ENCODE measurements around the gene GJA10. TPM values are rescaled to one million over a fixed set of nuclear protein-coding genes. Genes with fewer than 3 reads are reported as not detected.

The GJA10 gene
- polyA plus RNA-seq, 2 donors, result not detected

- peaks cover 0 to 4% of the 10 kb centered on the region in 2 donors for H3K36me3 ChIP-seq (ENCODE audit: control insufficient read depth in 2 of 2, insufficient read depth in 2 of 2, low read length in 1 of 2)
- no peaks in the 10 kb centered on the region for H3K27me3 ChIP-seq (ENCODE audit: control insufficient read depth in 1 of 2, insufficient read depth in 2 of 2, low read length in 2 of 2)
- H3K27ac ChIP-seq (ENCODE audit: low read depth in 2 of 2, low read length in 1 of 2), result no peak overlapping the region
- 74 to 84% methylated on average over 6 of the region's 6 CpGs for WGBS, 2 donors
- no peaks in the 10 kb centered on the region for H3K4me1 ChIP-seq (ENCODE audit: control insufficient read depth in 2 of 2, insufficient read depth in 2 of 2, low read length in 1 of 2)
- H3K4me3 ChIP-seq (ENCODE audit: low read depth in 1 of 2, low read length in 2 of 2), result no peak overlapping the region
- H3K9me3 ChIP-seq (ENCODE audit: control insufficient read depth in 2 of 2, insufficient read depth in 1 of 2, low read depth in 1 of 2, low read length in 1 of 2), result no peaks in the 10 kb centered on the region
These were observed 34.3 kb downstream of the GJA10 start for GRCh38 chr6:89928604-89929003.

GRCh38 chr6:89930789-89931188, 36.5 kb downstream of the GJA10 start:
- 73 to 85% methylated on average over 5 of the region's 5 CpGs for WGBS, 2 donors
- no peak overlapping the region for H3K4me3 ChIP-seq (ENCODE audit: low read depth in 1 of 2, low read length in 2 of 2)
- H3K27ac ChIP-seq (ENCODE audit: low read depth in 2 of 2, low read length in 1 of 2), result no peak overlapping the region

GRCh38 chr6:89932245-89932802, 38.1 kb downstream of the GJA10 start:
- no peak overlapping the region for H3K4me3 ChIP-seq (ENCODE audit: low read depth in 1 of 2, low read length in 2 of 2)
- no peaks in the 10 kb centered on the region for H3K4me1 ChIP-seq (ENCODE audit: control insufficient read depth in 2 of 2, insufficient read depth in 2 of 2, low read length in 1 of 2)
- 91 to 94% methylated on average over 22 of the region's 22 CpGs for WGBS, 2 donors
- H3K27me3 ChIP-seq (ENCODE audit: control insufficient read depth in 1 of 2, insufficient read depth in 2 of 2, low read length in 2 of 2), result no peaks in the 10 kb centered on the region
- H3K36me3 ChIP-seq (ENCODE audit: control insufficient read depth in 2 of 2, insufficient read depth in 2 of 2, low read length in 1 of 2), result peaks cover 0 to 4% of the 10 kb centered on the region in 2 donors
- H3K9me3 ChIP-seq (ENCODE audit: control insufficient read depth in 2 of 2, insufficient read depth in 1 of 2, low read depth in 1 of 2, low read length in 1 of 2), result no peaks in the 10 kb centered on the region
- H3K27ac ChIP-seq (ENCODE audit: low read depth in 2 of 2, low read length in 1 of 2), result no peak overlapping the region

More at GRCh38 chr6:89930789-89931188, 36.5 kb downstream of the GJA10 start:
- Histone ChIP-seq H3K36me3 (ENCODE audit: control insufficient read depth in 2 of 2, insufficient read depth in 2 of 2, low read length in 1 of 2) (peaks cover 0 to 4% of the 10 kb centered on the region in 2 donors), H3K9me3 (ENCODE audit: control insufficient read depth in 2 of 2, insufficient read depth in 1 of 2, low read depth in 1 of 2, low read length in 1 of 2) (no peaks in the 10 kb centered on the region), H3K4me1 (ENCODE audit: control insufficient read depth in 2 of 2, insufficient read depth in 2 of 2, low read length in 1 of 2) (no peaks in the 10 kb centered on the region), H3K27me3 (ENCODE audit: control insufficient read depth in 1 of 2, insufficient read depth in 2 of 2, low read length in 2 of 2) (no peaks in the 10 kb centered on the region)

- no peaks in the 10 kb centered on the region for H3K4me1 ChIP-seq (ENCODE audit: control insufficient read depth in 2 of 2, insufficient read depth in 2 of 2, low read length in 1 of 2)
- H3K9me3 ChIP-seq (ENCODE audit: control insufficient read depth in 2 of 2, insufficient read depth in 1 of 2, low read depth in 1 of 2, low read length in 1 of 2), result no peaks in the 10 kb centered on the region
- WGBS, 2 donors, result 92 to 94% methylated on average over 19 of the region's 19 CpGs
- peaks cover 0 to 4% of the 10 kb centered on the region in 2 donors for H3K36me3 ChIP-seq (ENCODE audit: control insufficient read depth in 2 of 2, insufficient read depth in 2 of 2, low read length in 1 of 2)
- no peak overlapping the region for H3K27ac ChIP-seq (ENCODE audit: low read depth in 2 of 2, low read length in 1 of 2)
- H3K27me3 ChIP-seq (ENCODE audit: control insufficient read depth in 1 of 2, insufficient read depth in 2 of 2, low read length in 2 of 2), result no peaks in the 10 kb centered on the region
- no peak overlapping the region for H3K4me3 ChIP-seq (ENCODE audit: low read depth in 1 of 2, low read length in 2 of 2)
These were observed 40.6 kb downstream of the GJA10 start for GRCh38 chr6:89934685-89935366.

- Histone ChIP-seq H3K27me3 (ENCODE audit: control insufficient read depth in 1 of 2, insufficient read depth in 2 of 2, low read length in 2 of 2) (no peaks in the 10 kb centered on the region), H3K4me3 (ENCODE audit: low read depth in 1 of 2, low read length in 2 of 2) (no peak overlapping the region), H3K9me3 (ENCODE audit: control insufficient read depth in 2 of 2, insufficient read depth in 1 of 2, low read depth in 1 of 2, low read length in 1 of 2) (no peaks in the 10 kb centered on the region), H3K27ac (ENCODE audit: low read depth in 2 of 2, low read length in 1 of 2) (no peak overlapping the region), H3K4me1 (ENCODE audit: control insufficient read depth in 2 of 2, insufficient read depth in 2 of 2, low read length in 1 of 2) (peaks cover 0 to 2% of the 10 kb centered on the region in 2 donors), H3K36me3 (ENCODE audit: control insufficient read depth in 2 of 2, insufficient read depth in 2 of 2, low read length in 1 of 2) (peaks cover 0 to 4% of the 10 kb centered on the region in 2 donors)
- WGBS, 2 donors, result 98 to 100% methylated on average over 1 of the region's 1 CpG
These were observed 41.9 kb downstream of the GJA10 start for GRCh38 chr6:89936177-89936576.

GRCh38 chr6:89938014-89938413, 43.7 kb downstream of the GJA10 start:
- Histone ChIP-seq H3K4me3 (ENCODE audit: low read depth in 1 of 2, low read length in 2 of 2) (no peak overlapping the region), H3K27ac (ENCODE audit: low read depth in 2 of 2, low read length in 1 of 2) (no peak overlapping the region), H3K9me3 (ENCODE audit: control insufficient read depth in 2 of 2, insufficient read depth in 1 of 2, low read depth in 1 of 2, low read length in 1 of 2) (no peaks in the 10 kb centered on the region), H3K27me3 (ENCODE audit: control insufficient read depth in 1 of 2, insufficient read depth in 2 of 2, low read length in 2 of 2) (no peaks in the 10 kb centered on the region), H3K4me1 (ENCODE audit: control insufficient read depth in 2 of 2, insufficient read depth in 2 of 2, low read length in 1 of 2) (peaks cover 0 to 2% of the 10 kb centered on the region in 2 donors), H3K36me3 (ENCODE audit: control insufficient read depth in 2 of 2, insufficient read depth in 2 of 2, low read length in 1 of 2) (no peaks in the 10 kb centered on the region)
- WGBS, 2 donors, result 92 to 93% methylated on average over 12 of the region's 12 CpGs

- no peaks in the 10 kb centered on the region for H3K27me3 ChIP-seq (ENCODE audit: control insufficient read depth in 1 of 2, insufficient read depth in 2 of 2, low read length in 2 of 2)
- WGBS, 2 donors, result 83 to 92% methylated on average over 2 of the region's 2 CpGs
- no peaks in the 10 kb centered on the region for H3K36me3 ChIP-seq (ENCODE audit: control insufficient read depth in 2 of 2, insufficient read depth in 2 of 2, low read length in 1 of 2)
- H3K4me3 ChIP-seq (ENCODE audit: low read depth in 1 of 2, low read length in 2 of 2), result no peak overlapping the region
- H3K9me3 ChIP-seq (ENCODE audit: control insufficient read depth in 2 of 2, insufficient read depth in 1 of 2, low read depth in 1 of 2, low read length in 1 of 2), result no peaks in the 10 kb centered on the region
- H3K4me1 ChIP-seq (ENCODE audit: control insufficient read depth in 2 of 2, insufficient read depth in 2 of 2, low read length in 1 of 2), result peaks cover 0 to 2% of the 10 kb centered on the region in 2 donors
- no peak overlapping the region for H3K27ac ChIP-seq (ENCODE audit: low read depth in 2 of 2, low read length in 1 of 2)
These were observed 44.9 kb downstream of the GJA10 start for GRCh38 chr6:89939144-89939543.

GRCh38 chr6:89940225-89941027, 46.2 kb downstream of the GJA10 start:
- H3K27ac ChIP-seq (ENCODE audit: low read depth in 2 of 2, low read length in 1 of 2), result no peak overlapping the region
- peaks cover 0 to 2% of the 10 kb centered on the region in 2 donors for H3K4me1 ChIP-seq (ENCODE audit: control insufficient read depth in 2 of 2, insufficient read depth in 2 of 2, low read length in 1 of 2)
- H3K27me3 ChIP-seq (ENCODE audit: control insufficient read depth in 1 of 2, insufficient read depth in 2 of 2, low read length in 2 of 2), result no peaks in the 10 kb centered on the region
- no peaks in the 10 kb centered on the region for H3K9me3 ChIP-seq (ENCODE audit: control insufficient read depth in 2 of 2, insufficient read depth in 1 of 2, low read depth in 1 of 2, low read length in 1 of 2)
- WGBS, 2 donors, result 34% methylated on average over 9 of the region's 9 CpGs
- H3K36me3 ChIP-seq (ENCODE audit: control insufficient read depth in 2 of 2, insufficient read depth in 2 of 2, low read length in 1 of 2), result no peaks in the 10 kb centered on the region
- no peak overlapping the region for H3K4me3 ChIP-seq (ENCODE audit: low read depth in 1 of 2, low read length in 2 of 2)

- Histone ChIP-seq H3K27ac (ENCODE audit: low read depth in 2 of 2, low read length in 1 of 2) (no peak overlapping the region), H3K4me1 (ENCODE audit: control insufficient read depth in 2 of 2, insufficient read depth in 2 of 2, low read length in 1 of 2) (peaks cover 0 to 2% of the 10 kb centered on the region in 2 donors), H3K4me3 (ENCODE audit: low read depth in 1 of 2, low read length in 2 of 2) (no peak overlapping the region), H3K36me3 (ENCODE audit: control insufficient read depth in 2 of 2, insufficient read depth in 2 of 2, low read length in 1 of 2) (no peaks in the 10 kb centered on the region), H3K9me3 (ENCODE audit: control insufficient read depth in 2 of 2, insufficient read depth in 1 of 2, low read depth in 1 of 2, low read length in 1 of 2) (no peaks in the 10 kb centered on the region), H3K27me3 (ENCODE audit: control insufficient read depth in 1 of 2, insufficient read depth in 2 of 2, low read length in 2 of 2) (no peaks in the 10 kb centered on the region)
- WGBS, 2 donors, result 47 to 50% methylated on average over 15 of the region's 15 CpGs
These were observed 46.9 kb downstream of the GJA10 start for GRCh38 chr6:89941031-89941762.
